HepG2 (cell line): Measurements from ENCODE around the gene XRCC1. TPM values are rescaled to one million over a fixed set of nuclear protein-coding genes. Genes with fewer than 3 reads are reported as not detected.
A peak's percentile ranks its signal among the peaks of the same experiment; 100 is the strongest.

Experiments
- ATAC-seq: fragments of 200-7000 bp; cut with Tn5 transposase; 3 replicates; pipeline ENCODE4 v1.9.1; 2020; ENCODE audit warnings: mild to moderate bottlenecking, moderate library complexity
- BruUV-seq: library from RNA; stranded (reverse); fragments of 400-500 nt; replicated peaks from 2 replicates; lab custom pipeline; 2021; lab: Mats Ljungman, UMichigan
- CTCF ChIA-PET: fragments of 300-600 bp; formaldehyde crosslinking; extraction: SDS; loops from one replicate; lab custom pipeline; 2021; ENCODE audit warnings: low total read pairs, inconsistent platforms, low intra/inter-chr PET ratio; lab: Yijun Ruan, JAX
- POLR2A ChIA-PET: fragments of 350-600 bp; sonication (Branson Sonifier 250); formaldehyde crosslinking; loops from one replicate; lab custom pipeline; 2020; ENCODE audit warnings: antibody characterized with exemption, inconsistent platforms; lab: Yijun Ruan, JAX
- DNase-seq: peaks from one replicate; pipeline ENCODE4 v3.0.0-alpha.2; 2015; ENCODE audit warnings: low spot score
- FAIRE-seq: peaks from 3 replicates; lab custom pipeline; 2011; peaks lifted over from hg19 to GRCh38; lab: Jason Lieb, UNC
- H2AFZ ChIP-seq: one replicate; pipeline ENCODE4 v1.6.1; 2011; ENCODE audit warnings: low read length, inconsistent platforms
- H3K27ac ChIP-seq: fragments of 300-600 bp; 3 replicates; pipeline ENCODE4 v1.8.0; 2011; ENCODE audit warnings: mixed run types, mild to moderate bottlenecking, mixed read lengths, low read length, inconsistent platforms; ENCODE audit not compliant: insufficient read depth; ENCODE audit errors: extremely low read length
- H3K27me3 ChIP-seq, 2 experiments: fragments of 200-600 bp in 1 of 2; 2 replicates in 1 of 2; 3 replicates in 1 of 2; pipeline versions ENCODE4 v1.6.0 to v1.8.0; 2011; ENCODE audit warnings: low read length in 2 of 2, mild to moderate bottlenecking in 2 of 2, moderate library complexity in 2 of 2, inconsistent platforms in 1 of 2; ENCODE audit not compliant: insufficient read depth in 2 of 2, control insufficient read depth in 1 of 2
- H3K36me3 ChIP-seq, 2 experiments: fragments of 200-600 bp in 1 of 2; replicated peaks in 1 of 2; 2 replicates in 1 of 2; 3 replicates in 1 of 2; pipeline versions ENCODE4 v1.5.1 to v1.8.0; 2011; ENCODE audit warnings: low read length in 2 of 2, inconsistent platforms in 1 of 2; ENCODE audit not compliant: insufficient read depth in 2 of 2, control insufficient read depth in 1 of 2
- H3K4me1 ChIP-seq: 2 replicates; pipeline ENCODE4 v1.5.1; 2012; ENCODE audit warnings: low read length, inconsistent platforms; ENCODE audit not compliant: insufficient read depth
- H3K4me2 ChIP-seq: 2 replicates; pipeline ENCODE4 v1.6.0; 2011; ENCODE audit warnings: low read depth, low read length, inconsistent platforms
- H3K4me3 ChIP-seq, 3 experiments: fragments of 200-600 bp in 1 of 3; sonication (generic), shearing (Covaris generic) in 1 of 3; replicated peaks in 1 of 3; 2 replicates each; pipeline ENCODE4 v1.5.1; 2011 to 2016; ENCODE audit warnings: low read length in 3 of 3, inconsistent platforms in 2 of 3, low read depth in 2 of 3, mild to moderate bottlenecking in 2 of 3, control low read depth in 1 of 3, mixed read lengths in 1 of 3; ENCODE audit not compliant: insufficient read depth in 1 of 3
- H3K79me2 ChIP-seq: one replicate; pipeline ENCODE4 v1.6.1; 2011; ENCODE audit warnings: low read length, inconsistent platforms; ENCODE audit not compliant: insufficient read depth
- H3K9ac ChIP-seq: 2 replicates; pipeline ENCODE4 v1.6.0; 2011; ENCODE audit warnings: mild to moderate bottlenecking, low read depth, low read length, inconsistent platforms; ENCODE audit not compliant: insufficient read depth
- H3K9me3 ChIP-seq: 2 replicates; pipeline ENCODE4 v1.5.1; 2012; ENCODE audit warnings: mild to moderate bottlenecking, low read length
- H4K20me1 ChIP-seq: 2 replicates; pipeline ENCODE4 v1.6.0; 2011; ENCODE audit warnings: inconsistent platforms, mild to moderate bottlenecking, low read length, moderate library complexity; ENCODE audit not compliant: insufficient read depth
- AGO2 ChIP-seq: fragments of 200-400 bp; formaldehyde crosslinking; optimal IDR thresholded peaks from 2 replicates; pipeline ENCODE3; 2017; ENCODE audit warnings: mild to moderate bottlenecking, low read depth, low read length, moderate library complexity
- ATF3 ChIP-seq: sonication (generic); formaldehyde crosslinking; IDR thresholded peaks from 2 replicates; pipeline ENCODE4 v1.4.0; 2020; ENCODE audit warnings: missing genetic modification reagents
- GLI4 ChIP-seq: sonication (generic); formaldehyde crosslinking; IDR thresholded peaks from 2 replicates; pipeline ENCODE4 v1.5.1; 2020; ENCODE audit warnings: missing genetic modification reagents, mild to moderate bottlenecking, moderate library complexity, borderline replicate concordance
- RAD21 ChIP-seq: fragments of 450-650 bp; formaldehyde crosslinking; IDR thresholded peaks from 2 replicates; pipeline ENCODE4 v1.5.0; 2020; ENCODE audit warnings: mild to moderate bottlenecking
- RBM22 ChIP-seq: fragments of 200-400 bp; formaldehyde crosslinking; optimal IDR thresholded peaks from 2 replicates; pipeline ENCODE3; 2017; ENCODE audit warnings: mild to moderate bottlenecking, low read length, moderate library complexity
- SMC3 ChIP-seq: IDR thresholded peaks from 2 replicates; pipeline ENCODE4 v1.6.1; 2011; ENCODE audit warnings: low read length, improper control_type of control experiment
- XRCC5 ChIP-seq: fragments of 200-400 bp; formaldehyde crosslinking; optimal IDR thresholded peaks from 2 replicates; pipeline ENCODE3; 2017; ENCODE audit warnings: mild to moderate bottlenecking, low read length
- ZBTB38 ChIP-seq: sonication (generic); formaldehyde crosslinking; IDR thresholded peaks from 2 replicates; pipeline ENCODE4 v1.5.1; 2020; ENCODE audit warnings: mild to moderate bottlenecking, missing genetic modification reagents
- ZBTB42 ChIP-seq: sonication (generic); formaldehyde crosslinking; IDR thresholded peaks from 2 replicates; pipeline ENCODE4 v1.5.0; 2020; ENCODE audit warnings: mild to moderate bottlenecking, missing genetic modification reagents
- ZKSCAN8 ChIP-seq: IDR thresholded peaks from 2 replicates; pipeline ENCODE4 v1.6.1; 2016; ENCODE audit warnings: borderline replicate concordance, missing genetic modification reagents, missing compliant biosample characterization
- ZNF20 ChIP-seq: sonication (generic); formaldehyde crosslinking; IDR thresholded peaks from 2 replicates; pipeline ENCODE4 v1.4.0; 2020; ENCODE audit warnings: mild to moderate bottlenecking, moderate library complexity, missing genetic modification reagents
- ZNF687 ChIP-seq: sonication (generic); formaldehyde crosslinking; IDR thresholded peaks from 2 replicates; pipeline ENCODE4 v1.5.1; 2020; ENCODE audit warnings: mild to moderate bottlenecking, missing genetic modification reagents, moderate library complexity
- ZNF768 ChIP-seq: sonication (generic); formaldehyde crosslinking; IDR thresholded peaks from 2 replicates; pipeline ENCODE4 v1.4.0; 2020; ENCODE audit warnings: missing genetic modification reagents
- ZXDC ChIP-seq: sonication (generic); formaldehyde crosslinking; IDR thresholded peaks from 2 replicates; pipeline ENCODE4 v1.5.0; 2020; ENCODE audit warnings: mild to moderate bottlenecking, missing genetic modification reagents
- WGBS: methylation state at CpG from one replicate; pipeline ENCODE4 v1.1.6; 2017; ENCODE audit warnings: low lambda C conversion rate; 5-methylcytosine and 5-hydroxymethylcytosine counted together
- in situ Hi-C: cut with HindIII; loops from 2 replicates; pipeline ENCODE4 v1.10.0; 2017; ENCODE audit warnings: low pct_unique_long_range_greater_than_20kb; ENCODE audit not compliant: extremely low pct_ligation_motif_present
- intact Hi-C: fragments of 100-400 bp; cut with micrococcal nuclease; formaldehyde crosslinking; loops from one replicate; pipeline ENCODE4 v1.10.0; 2022; ENCODE audit not compliant: unreplicated experiment
- polyA plus RNA-seq, 8 experiments: library from polyadenylated mRNA; depleted of rRNA in 3 of 8; stranded (reverse) in 7 of 8; unstranded in 1 of 8; fragments of >200 nt; fragmentation: Illumina TruSeq in 4 of 8; extraction: Trizol in 4 of 8; gene quantifications; 2 replicates each; pipeline versions ENCODE4 v1.2.1 to v1.2.3, GENCODE V29; 2011 to 2016; ENCODE audit warnings: low read depth in 4 of 8, missing spikeins in 1 of 8, mixed read lengths in 1 of 8; ENCODE audit not compliant: insufficient read depth in 1 of 8
- total RNA-seq, 5 experiments: library from RNA; depleted of rRNA; stranded (reverse); fragments of >200 nt; fragmentation: Illumina TruSeq; extraction: Trizol; gene quantifications; 2 replicates each; pipeline ENCODE4 v1.2.3, GENCODE V29; 2016; ENCODE audit warnings: low read depth in 1 of 5

Gene XRCC1
- total and polyA plus RNA-seq, 2 of the 13 experiments (the other 11 are each of a cell fraction or from before 2014, with no cell fraction given) = 24.7 to 26.3 TPM

GRCh38 chr19:43538922-43539321 lies 36.4 kb downstream of the XRCC1 start (continued):
- TF ChIP-seq ZNF20 (CRISPR knock-in tag) = no peak
- TF ChIP-seq, all 625 proteins: peak for 0

GRCh38 chr19:43534816-43535761 lies 40.2 kb downstream of the XRCC1 start:
- H3K9me3 ChIP-seq = peaks cover 7% of the 10 kb centered on the region; the same call in 1 of the 2 replicates
- peaks cover 1 to 11% of the 10 kb centered on the region in 2 experiments; a peak in 4 of 5 replicates for H3K36me3 ChIP-seq
- H3K79me2 ChIP-seq = no peaks in the 10 kb centered on the region
- FAIRE-seq (peak; percentile 23), DNase-seq (peak; percentile 35), ATAC-seq (peak; percentile 72)
- H4K20me1 ChIP-seq = no peaks in the 10 kb centered on the region
- no peaks in the 10 kb centered on the region for H3K27me3 ChIP-seq
- H3K4me1 ChIP-seq = peaks cover 6% of the 10 kb centered on the region; the same call in 1 of the 2 replicates
- no peak overlapping the region for H3K4me3 ChIP-seq
- no peak overlapping the region for H3K27ac ChIP-seq
- H3K4me2 ChIP-seq = no peak overlapping the region
- H3K9ac ChIP-seq = no peak overlapping the region
- CTCF ChIA-PET = interaction anchor here (1.3 kb wide), 1 partner anchor 117 kb away, joined by 5 read pairs; no protein-coding TSS in a partner anchor
- intact Hi-C loops (loop anchor here (1.0 kb wide), 1 partner anchor 117 kb away; no protein-coding TSS in a partner anchor), in situ Hi-C loops (no loop called here)
- no TSS peak for BruUV-seq
- 94% methylated on average over 57 of the region's 62 CpGs for WGBS
- POLR2A ChIA-PET = no interaction called here
- H2AFZ ChIP-seq = no peak overlapping the region
- TF ChIP-seq RBM22 (peak; percentile 33), ZBTB38 (CRISPR knock-in tag) (0 out of 2 replicates have a peak, but pooled peaks have one; percentile 45), AGO2 (peak; percentile 48), ZXDC (no peak), RAD21 (0 out of 2 replicates have a peak, but pooled peaks have one; percentile 18), XRCC5 (peak; percentile 32), ZNF687 (CRISPR knock-in tag) (0 out of 2 replicates have a peak, but pooled peaks have one; percentile 11), ZBTB42 (CRISPR knock-in tag) (no peak), SMC3 (0 out of 2 replicates have a peak, but pooled peaks have one; percentile 14), GLI4 (CRISPR knock-in tag) (no peak), ATF3 (CRISPR knock-in tag) (no peak), ZKSCAN8 (no peak), ZNF768 (CRISPR knock-in tag) (peak; percentile 12; the same call in 1 of the 2 replicates)
